Hepatocyte (in vitro differentiated cells): ENCODE results near the gene GPR3.

ENCODE experiments used
- EZH2phosphoT487 ChIP-seq: fragments of 200-600 bp; sonication (generic); IDR thresholded peaks from one replicate; pipeline ENCODE4 v1.6.1; 2018; ENCODE audit warnings: antibody characterized with exemption, mild to moderate bottlenecking, low read depth, moderate library complexity; ENCODE audit not compliant: unreplicated experiment, severe bottlenecking
- TF ChIP-seq, protein P1 (sequence below): fragments of 200-600 bp; sonication (generic); IDR thresholded peaks from 2 replicates; pipeline ENCODE4 v1.5.1; 2016; ENCODE audit warnings: antibody characterized with exemption, mild to moderate bottlenecking; ENCODE audit not compliant: poor library complexity

DNA sequence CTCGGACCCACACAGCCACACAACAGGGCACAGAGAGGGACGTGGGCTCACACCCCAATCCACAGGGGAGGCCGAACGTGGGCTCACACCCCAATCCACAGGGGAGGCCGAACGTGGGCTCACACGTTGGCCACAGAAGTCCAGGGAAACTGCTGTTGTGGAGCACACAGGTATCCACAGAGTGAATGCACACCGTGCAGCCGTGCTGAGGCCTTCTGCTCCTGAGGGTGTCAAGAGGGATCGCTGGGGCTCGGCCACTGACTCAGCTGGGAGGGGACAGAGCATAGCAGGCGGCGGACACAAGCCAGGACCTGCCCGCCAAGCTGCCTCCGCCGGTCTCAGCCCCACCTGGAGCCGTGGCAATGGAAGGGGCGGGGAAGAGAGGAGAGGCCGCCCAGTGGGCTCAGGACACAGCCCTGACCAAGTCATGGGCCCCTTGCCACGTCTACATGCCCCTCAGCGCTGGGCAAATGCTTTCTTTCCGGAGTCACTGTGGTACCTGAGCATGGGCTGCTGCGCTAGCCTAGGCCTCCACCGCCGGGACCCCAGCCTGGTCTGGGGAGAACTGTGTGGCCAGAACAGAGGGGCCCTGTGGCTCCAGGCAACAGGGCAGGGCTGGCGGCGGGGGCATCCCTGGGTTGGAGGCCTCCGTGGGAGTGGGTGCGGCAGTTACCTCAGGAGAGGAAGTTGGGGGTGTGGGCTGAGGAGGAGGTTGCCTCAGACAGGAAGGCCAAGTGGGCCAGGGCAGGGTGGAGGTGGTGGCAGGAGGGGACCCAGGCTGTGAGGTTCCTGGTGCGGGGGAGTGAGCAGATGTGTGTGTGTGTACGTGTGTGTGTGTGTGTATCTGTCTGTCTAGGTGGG, 49.4 kb upstream of the GPR3 start:
- TF ChIP-seq, protein P1, sequence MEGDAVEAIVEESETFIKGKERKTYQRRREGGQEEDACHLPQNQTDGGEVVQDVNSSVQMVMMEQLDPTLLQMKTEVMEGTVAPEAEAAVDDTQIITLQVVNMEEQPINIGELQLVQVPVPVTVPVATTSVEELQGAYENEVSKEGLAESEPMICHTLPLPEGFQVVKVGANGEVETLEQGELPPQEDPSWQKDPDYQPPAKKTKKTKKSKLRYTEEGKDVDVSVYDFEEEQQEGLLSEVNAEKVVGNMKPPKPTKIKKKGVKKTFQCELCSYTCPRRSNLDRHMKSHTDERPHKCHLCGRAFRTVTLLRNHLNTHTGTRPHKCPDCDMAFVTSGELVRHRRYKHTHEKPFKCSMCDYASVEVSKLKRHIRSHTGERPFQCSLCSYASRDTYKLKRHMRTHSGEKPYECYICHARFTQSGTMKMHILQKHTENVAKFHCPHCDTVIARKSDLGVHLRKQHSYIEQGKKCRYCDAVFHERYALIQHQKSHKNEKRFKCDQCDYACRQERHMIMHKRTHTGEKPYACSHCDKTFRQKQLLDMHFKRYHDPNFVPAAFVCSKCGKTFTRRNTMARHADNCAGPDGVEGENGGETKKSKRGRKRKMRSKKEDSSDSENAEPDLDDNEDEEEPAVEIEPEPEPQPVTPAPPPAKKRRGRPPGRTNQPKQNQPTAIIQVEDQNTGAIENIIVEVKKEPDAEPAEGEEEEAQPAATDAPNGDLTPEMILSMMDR: no peak
- TF ChIP-seq EZH2phosphoT487: no peak
